GM12873 (cell line): ENCODE data around the gene EXOC6B.

Experiments
- TF ChIP-seq, protein P1 (sequence below): IDR thresholded peaks from 2 replicates; pipeline ENCODE4 v1.5.1; 2012; ENCODE audit warnings: low read depth, mild to moderate bottlenecking, moderate library complexity, low read length, control low read depth; ENCODE audit not compliant: insufficient read depth; ENCODE audit errors: missing control alignments

The EXOC6B gene

DNA sequence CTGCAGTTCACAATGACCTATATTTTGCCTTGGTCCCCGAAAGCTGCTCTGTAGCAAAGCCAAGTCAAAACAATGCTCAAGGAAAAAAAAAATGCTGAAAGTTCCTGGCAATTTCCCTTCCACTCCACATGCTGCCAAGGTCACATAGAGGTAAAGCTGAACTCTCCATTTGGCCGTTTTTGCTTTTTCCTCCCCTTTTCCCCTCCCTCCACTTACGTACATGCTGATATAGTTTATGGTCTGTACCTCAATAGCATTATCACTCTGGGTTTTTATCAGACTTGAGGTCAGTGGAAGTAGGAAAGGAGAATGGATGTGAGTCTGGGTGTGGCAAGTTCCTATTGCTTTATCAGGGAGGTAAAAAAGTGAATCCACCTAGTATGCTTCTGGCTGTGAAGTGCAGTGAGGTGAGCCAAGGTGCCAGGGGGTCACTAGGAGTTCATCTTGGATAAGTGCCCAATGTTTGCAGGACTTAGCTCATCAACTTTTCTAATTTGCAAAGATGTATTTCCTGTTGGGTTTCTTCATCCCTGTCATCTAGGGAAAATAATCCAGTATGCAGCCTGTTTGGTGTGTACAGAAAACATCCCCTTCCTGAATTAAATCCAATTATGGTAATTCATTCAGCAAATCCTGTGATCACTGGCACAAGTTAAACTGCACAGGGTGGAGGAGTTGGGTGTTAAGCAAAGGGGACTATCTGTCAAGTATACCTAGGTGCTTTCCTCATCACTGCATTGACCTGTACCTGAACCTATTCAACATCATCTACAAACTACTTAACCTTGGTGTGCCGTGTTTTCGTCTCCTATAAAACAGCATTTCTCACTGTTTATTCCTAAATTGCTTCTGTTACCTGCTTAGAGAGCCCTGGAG lies 553.8 kb downstream of the EXOC6B start:
- TF ChIP-seq, protein P1, sequence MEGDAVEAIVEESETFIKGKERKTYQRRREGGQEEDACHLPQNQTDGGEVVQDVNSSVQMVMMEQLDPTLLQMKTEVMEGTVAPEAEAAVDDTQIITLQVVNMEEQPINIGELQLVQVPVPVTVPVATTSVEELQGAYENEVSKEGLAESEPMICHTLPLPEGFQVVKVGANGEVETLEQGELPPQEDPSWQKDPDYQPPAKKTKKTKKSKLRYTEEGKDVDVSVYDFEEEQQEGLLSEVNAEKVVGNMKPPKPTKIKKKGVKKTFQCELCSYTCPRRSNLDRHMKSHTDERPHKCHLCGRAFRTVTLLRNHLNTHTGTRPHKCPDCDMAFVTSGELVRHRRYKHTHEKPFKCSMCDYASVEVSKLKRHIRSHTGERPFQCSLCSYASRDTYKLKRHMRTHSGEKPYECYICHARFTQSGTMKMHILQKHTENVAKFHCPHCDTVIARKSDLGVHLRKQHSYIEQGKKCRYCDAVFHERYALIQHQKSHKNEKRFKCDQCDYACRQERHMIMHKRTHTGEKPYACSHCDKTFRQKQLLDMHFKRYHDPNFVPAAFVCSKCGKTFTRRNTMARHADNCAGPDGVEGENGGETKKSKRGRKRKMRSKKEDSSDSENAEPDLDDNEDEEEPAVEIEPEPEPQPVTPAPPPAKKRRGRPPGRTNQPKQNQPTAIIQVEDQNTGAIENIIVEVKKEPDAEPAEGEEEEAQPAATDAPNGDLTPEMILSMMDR = no peak

GRCh38 chr2:72271276-72271614 lies 554.6 kb downstream of the EXOC6B start:
- TF ChIP-seq, protein P1 = no peak

DNA sequence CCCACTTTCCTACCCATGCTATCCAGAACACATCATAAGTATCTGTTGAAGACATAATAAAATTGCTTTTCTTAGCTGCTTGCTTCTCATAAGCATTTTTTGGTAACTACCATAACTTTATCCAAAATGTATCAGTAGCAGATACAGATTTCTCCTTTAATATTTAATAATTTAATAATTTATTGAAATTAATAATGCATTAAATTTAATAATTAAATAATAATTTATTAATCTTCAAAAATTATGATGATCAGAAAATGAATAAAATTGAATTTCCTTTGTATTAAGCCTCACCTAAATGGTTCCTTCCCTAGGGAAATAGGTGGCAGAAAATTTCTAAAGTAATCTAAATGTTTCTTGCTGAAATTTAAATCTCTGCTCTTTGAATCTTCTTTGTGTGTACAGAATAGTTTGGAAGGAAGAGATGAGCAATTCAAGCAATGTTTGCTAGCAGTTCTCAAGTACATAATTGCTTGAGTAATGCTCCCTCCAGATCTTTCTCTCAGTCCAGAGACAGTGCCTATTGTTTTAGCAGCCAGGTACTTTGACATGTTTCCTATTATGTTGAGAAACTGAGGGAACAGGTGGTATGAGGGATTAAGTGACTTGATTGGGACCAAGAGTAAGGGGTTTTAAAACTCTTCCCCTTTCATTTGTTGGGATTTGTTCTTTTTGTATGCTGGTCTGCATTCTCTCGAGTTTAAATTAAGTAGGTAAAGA lies 555.1 kb downstream of the EXOC6B start:
- TF ChIP-seq, protein P1 = no peak

- TF ChIP-seq, protein P1 = no peak
Measured at GRCh38 chr2:72263776-72264060, 562.1 kb downstream of the EXOC6B start.

GRCh38 chr2:72263043-72263775 lies 562.6 kb downstream of the EXOC6B start:
- TF ChIP-seq, protein P1 = no peak

- TF ChIP-seq, protein P1 = no peak
Measured at GRCh38 chr2:72261076-72261475, 564.8 kb downstream of the EXOC6B start.

DNA sequence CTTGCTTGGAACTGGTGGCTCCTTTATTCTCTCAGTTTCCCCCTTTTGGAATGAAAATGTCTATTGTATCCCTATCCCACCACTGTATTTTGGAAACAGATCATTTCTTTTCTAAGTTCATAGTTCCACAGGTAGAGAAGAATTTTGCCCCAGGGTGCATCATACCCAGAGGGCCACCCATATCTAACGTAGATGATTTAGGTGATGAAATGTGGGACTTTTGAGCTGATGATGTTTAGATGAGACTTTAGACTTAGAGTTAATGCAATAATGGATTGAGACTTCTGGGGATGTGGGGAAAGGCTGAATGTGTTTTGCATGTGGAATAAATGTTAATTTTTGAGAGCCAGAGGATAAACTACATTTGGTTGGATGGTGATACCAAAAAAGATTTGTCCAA lies 570.3 kb downstream of the EXOC6B start:
- TF ChIP-seq, protein P1 = no peak
